Fibroblast of mammary gland (primary cell): ENCODE measurements around the gene PARD3B.

Experiments used
- DNase-seq: peaks from one replicate; pipeline ENCODE4 v3.0.0-alpha.2; 2010; ENCODE audit warnings: low read depth
- H3K4me3 ChIP-seq: 2 replicates; pipeline ENCODE4 v1.5.1; 2011; ENCODE audit warnings: low read depth, mild to moderate bottlenecking, low read length, moderate library complexity; ENCODE audit not compliant: control insufficient read depth
- CTCF ChIP-seq: conservative IDR thresholded peaks from 2 replicates; pipeline ENCODE4 v1.5.1; 2011; ENCODE audit warnings: low read depth, low read length, inconsistent platforms; ENCODE audit not compliant: control insufficient read depth, insufficient read depth

The PARD3B gene

GRCh38 chr2:205496772-205497171, 951.5 kb downstream of the PARD3B start:
- no peak for TF ChIP-seq CTCF
- DNase-seq = peak; percentile 95
- no peak overlapping the region for H3K4me3 ChIP-seq

- no peak overlapping the region for H3K4me3 ChIP-seq
- no peak for TF ChIP-seq CTCF
- no peak for DNase-seq
These were observed 953.7 kb downstream of the PARD3B start for GRCh38 chr2:205499006-205499405.

- DNase-seq = no peak
- TF ChIP-seq CTCF = no peak
These were observed 954.8 kb downstream of the PARD3B start for GRCh38 chr2:205500065-205500464.

GRCh38 chr2:205500951-205501350, 955.7 kb downstream of the PARD3B start:
- no peak for TF ChIP-seq CTCF
- H3K4me3 ChIP-seq = no peak overlapping the region
- DNase-seq = no peak

More at GRCh38 chr2:205500065-205500464, 954.8 kb downstream of the PARD3B start:
- H3K4me3 ChIP-seq = no peak overlapping the region

GRCh38 chr2:205501826-205502225, 956.6 kb downstream of the PARD3B start:
- no peak for DNase-seq
- TF ChIP-seq CTCF = no peak
- H3K4me3 ChIP-seq = no peak overlapping the region

- TF ChIP-seq CTCF = no peak
- no peak for DNase-seq
- no peak overlapping the region for H3K4me3 ChIP-seq
These were observed 960.1 kb downstream of the PARD3B start for GRCh38 chr2:205505371-205505770.

- no peak overlapping the region for H3K4me3 ChIP-seq
- no peak for DNase-seq
- TF ChIP-seq CTCF = no peak
These were observed 964.4 kb downstream of the PARD3B start for GRCh38 chr2:205509655-205510054.
